Stimulated activated CD8-positive, alpha-beta memory T cell treated with anti-CD3 and anti-CD28 coated beads, Interleukin-2, amount 100 ng/mL, for 48 hours (primary cell): ENCODE measurements around the gene ZNF670.
"Not testable (repeated sequence)": the region's sequence is repeated elsewhere in the genome, so short reads cannot be mapped to it uniquely, and the experiment has no call there.

Source experiments
- DNase-seq, 2 donors: peaks; one replicate each; pipeline ENCODE4 v3.0.0-alpha.2; 2020; ENCODE audit warnings: low read depth in 2 of 2

Gene ZNF670

DNA sequence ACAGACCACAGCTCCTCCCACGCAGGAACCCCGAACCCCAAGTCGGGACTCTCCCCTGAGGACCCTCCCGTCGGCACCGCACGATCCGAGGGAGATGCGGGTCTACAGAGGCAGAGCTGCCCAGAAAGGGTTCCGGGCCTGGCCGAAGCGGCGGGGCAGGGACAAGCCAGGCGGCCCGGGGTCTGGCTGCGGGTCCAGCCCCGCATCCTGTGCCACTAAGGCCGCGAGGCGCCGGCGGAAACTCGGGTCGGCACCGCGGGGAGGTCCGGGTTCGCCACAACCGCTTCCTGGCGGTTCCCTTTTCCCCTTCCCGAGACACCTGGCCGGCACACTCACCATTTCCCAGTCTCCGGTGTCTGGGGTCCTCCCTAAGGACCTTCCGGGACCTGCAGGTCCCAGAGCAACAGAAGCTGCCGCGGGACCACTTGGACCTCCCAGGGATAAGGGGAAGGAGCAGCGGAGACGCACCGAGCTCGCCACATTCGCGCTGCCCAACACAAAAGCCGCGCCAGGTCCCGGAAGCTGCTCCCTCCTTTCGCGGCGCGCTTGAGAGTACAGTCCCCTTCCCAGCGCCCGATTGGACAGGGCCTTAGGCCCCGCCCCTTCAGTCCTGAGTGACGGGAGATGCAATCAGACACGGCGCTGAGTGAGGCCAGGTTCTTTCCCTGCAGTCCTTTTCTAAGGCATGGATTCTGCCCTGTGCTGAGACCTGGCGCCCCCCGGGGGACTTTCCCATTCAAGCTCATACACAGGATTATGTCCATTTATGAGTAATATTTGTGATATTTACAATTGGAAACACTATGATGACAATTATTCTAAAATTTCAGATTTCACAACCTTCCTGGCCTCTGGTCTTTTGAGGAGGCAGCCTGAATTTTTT, at the start of gene ZNF670:
Gene ZNF670, minus strand, starts transcription at position 554 of the 883 bp plus-strand sequence. Its CDS starts 215 bp downstream, at position 339.
- peak; percentile 89 to 90 for DNase-seq

GRCh38 chr1:247127519-247128282, 49.1 kb upstream of the ZNF670 start:
- not testable (repeated sequence) for DNase-seq

GRCh38 chr1:247126601-247127000, 48.0 kb upstream of the ZNF670 start:
- not testable (repeated sequence) for DNase-seq

GRCh38 chr1:247126166-247126565, 47.6 kb upstream of the ZNF670 start:
- DNase-seq: not testable (repeated sequence)

DNA sequence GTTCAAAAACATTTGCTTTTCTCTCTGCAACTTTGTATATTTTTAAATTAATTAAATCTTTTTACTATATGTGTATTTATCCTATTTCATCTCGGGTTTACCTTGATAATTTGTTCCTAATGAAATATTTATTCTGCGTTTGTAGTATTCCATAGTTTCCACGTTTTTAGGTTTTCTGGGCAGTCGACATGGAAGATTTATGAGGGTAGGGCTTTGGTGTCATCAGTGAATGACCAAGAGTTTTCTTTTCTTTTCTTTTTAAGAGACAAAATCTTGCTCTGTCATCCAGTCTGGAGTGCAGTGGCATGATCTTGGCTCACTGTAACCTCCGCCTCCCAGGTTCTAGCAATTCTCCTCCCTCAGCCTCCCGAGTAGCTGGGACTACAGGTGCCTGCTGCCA, 42.8 kb upstream of the ZNF670 start:
- DNase-seq: no peak

DNA sequence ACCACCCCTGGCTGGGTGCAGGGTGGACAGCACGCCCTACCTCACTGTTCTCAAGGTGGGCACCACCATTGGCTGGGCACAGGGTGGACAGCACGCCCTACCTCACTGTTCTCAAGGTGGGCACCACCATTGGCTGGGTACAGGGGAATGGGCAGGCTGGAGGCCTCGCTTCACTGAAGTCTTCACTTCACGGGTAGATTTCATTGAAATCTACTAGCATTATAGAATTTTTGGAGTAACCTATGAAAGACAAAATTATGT, 41.7 kb upstream of the ZNF670 start:
- DNase-seq: not testable (repeated sequence)

DNA sequence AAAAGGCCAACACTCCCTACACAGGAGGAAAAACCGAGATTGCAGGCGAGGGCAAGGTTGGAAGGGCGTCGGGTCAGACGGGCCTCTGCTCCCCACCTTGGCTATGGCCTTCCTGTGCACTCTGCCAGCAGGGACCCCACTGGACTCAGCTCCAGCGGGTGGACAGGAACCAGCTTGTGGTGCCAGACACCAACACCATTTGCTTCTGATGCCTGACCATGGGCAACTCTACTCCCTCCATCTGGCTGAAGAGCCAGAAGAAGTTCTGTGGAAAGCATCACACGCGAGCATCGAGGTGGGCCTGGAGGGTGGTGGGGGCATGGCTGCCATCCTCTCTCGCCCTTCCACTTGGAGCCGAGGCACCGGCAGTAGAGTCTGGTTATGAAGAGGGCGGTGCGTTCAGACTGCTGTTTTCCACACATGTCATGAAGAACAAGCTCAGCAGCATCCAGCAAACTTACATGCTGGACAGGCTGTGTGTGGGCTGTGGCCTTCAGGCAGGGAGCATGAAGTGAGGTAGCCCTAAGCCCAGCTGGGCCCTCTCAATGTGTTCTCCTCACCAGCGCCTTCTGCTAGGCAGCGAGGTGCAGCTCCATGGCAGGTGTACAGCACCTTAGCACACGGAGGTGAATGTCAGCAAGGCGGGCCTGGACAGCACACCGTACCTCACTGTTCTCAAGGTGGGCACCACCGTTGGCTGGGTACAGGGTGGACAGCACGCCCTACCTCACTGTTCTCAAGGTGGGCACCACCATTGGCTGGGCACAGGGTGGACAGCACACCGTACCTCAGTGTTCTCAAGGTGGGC, 41.2 kb upstream of the ZNF670 start:
- DNase-seq: no peak

DNA sequence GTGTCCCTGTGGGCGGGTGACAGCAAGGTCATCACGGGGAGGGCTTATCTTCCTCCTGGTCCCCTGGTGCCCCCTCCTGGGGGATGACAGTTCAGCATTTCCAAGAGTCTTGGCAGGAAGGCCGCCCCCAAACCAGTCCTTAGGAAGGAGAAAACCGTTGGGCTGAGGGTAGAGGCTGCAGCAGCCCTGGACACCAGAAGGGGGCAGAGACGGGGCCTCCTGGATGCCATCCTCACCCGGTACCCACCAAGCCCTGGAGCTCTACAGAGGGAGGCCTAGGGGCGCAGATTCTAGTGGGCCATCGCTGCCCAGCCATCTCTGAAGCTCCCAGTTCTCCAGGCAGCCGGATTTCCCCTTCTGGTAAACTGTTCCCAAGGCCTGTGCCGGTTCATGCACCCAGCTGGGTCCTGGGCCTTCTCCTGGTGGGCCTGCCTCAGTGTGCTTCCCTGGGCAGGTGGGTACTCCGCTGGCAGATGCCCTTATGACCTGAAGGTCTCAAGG, 40.4 kb upstream of the ZNF670 start:
- peak in 1 of 2 donors; percentile 44 for DNase-seq

DNA sequence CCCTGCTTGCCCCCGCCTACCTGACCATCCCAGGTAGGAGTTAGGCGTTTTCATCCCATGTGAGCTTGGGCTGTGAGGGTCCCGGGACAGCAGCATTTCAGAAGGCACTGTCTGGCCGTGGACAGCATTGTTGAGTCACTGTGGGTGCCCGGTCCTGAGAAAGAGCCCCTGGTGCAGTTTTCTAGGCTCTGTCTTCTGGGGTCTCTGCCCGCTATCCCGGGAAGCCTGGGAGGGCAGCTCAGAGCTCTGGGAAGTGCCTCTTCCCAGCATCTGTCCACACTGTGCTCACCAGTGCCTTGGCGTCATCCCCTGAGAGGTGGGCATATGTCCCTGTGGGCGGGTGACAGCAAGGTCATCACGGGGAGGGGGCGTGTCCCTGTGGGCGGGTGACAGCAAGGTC, 36.9 kb upstream of the ZNF670 start:
- no peak for DNase-seq

DNA sequence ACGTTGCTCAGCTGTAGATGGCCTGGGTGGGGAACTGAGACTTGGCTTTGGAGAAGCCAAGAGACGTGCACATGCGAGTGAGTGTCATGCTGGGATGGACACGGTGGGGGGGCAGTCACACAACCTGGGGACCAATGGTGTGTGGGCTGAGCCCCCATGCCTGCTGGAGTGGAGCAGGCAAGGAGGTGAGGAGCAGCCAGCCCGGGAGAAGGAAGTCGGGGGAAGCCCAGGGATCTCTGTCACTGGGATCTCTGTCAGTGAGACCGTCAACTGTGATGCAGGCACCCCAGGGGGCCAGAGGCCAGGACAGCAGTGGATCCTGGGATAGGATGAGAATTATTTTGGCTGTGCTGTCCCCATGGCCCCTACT, 36.5 kb upstream of the ZNF670 start:
- DNase-seq: no peak

- no peak for DNase-seq
These were observed 35.9 kb upstream of the ZNF670 start for GRCh38 chr1:247114351-247115140.

DNA sequence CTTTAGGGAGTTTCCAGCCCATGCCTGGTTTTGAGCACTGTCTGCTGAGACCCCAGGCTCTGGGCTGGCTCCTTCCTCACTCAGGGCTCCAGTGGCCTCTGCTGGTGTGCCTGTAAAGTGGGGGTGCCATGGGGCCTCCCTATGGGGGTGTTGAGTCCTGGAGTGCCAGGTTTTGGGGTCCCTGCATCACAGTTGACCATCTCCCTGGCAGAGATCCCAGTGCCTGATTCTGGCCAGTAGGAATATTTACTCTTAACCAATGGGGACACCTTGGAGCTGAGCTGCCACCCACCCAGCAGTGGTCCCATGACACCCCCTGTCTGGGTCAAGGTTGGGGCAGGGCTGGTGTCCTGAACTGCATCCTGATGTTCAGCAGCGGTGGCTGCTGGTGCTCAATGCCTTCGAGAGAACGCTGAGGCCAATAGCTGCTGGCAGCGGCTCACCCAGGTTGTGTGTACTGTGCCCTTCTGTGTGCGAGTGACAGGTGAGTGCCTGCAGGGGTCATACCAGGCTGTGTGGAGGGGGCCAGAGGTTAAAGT, 35.2 kb upstream of the ZNF670 start:
- no peak for DNase-seq

- no peak for DNase-seq
These were observed 34.5 kb upstream of the ZNF670 start for GRCh38 chr1:247113094-247113497.

DNA sequence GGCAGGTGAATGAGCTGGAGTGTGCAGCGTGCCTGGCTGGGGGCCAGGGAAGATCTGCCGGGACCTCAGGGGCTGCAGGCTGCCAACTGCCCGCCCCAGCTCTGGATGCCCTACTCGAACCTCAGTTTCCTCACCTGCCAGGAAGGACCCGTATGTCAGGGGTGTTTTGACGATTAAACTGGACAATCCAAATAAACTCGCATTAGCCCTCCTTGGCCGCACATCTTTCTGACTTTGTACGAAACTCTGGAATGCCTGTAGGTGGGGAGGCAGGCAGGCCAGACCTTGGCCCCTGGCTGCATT, 33.8 kb upstream of the ZNF670 start:
- no peak for DNase-seq

DNA sequence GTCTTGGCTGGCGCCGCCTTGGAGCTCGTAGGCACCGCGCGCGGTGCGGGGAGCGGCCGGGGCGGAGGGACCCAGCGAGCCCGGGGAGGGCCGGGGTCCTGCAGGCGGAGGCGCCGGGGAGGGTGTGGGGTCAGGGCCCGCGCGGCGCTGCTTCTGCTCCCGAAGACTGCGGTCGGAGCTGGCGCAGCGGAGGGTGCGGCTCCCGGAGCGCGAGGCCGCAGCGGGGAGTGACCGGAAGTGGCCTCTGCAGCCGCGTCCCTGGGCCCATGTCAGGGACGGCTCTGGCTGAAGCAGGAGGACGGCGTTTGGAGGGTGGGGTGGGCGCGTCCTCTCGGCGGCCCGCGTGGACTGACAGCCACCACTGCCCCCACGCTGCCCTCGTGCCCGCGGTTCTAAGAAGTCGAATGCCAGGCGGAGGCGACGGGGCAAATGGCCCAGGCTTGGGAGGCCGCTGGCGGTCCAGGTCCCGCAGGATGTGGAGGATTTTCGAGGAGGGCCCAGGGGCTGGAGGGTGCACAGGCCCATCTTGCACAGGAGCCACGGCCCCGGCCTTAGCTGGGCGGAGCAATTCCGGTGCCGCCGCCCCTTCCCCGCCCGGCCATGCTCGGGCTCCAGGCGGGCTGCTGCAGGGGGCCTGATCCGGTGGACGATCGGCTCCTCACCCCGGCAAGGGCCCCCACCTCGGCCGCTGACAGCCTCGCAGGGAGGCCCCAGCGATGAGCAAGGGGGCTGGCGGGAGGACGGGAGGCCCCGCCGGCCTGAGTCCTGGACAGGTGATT, 33.3 kb upstream of the ZNF670 start:
- no peak for DNase-seq

DNA sequence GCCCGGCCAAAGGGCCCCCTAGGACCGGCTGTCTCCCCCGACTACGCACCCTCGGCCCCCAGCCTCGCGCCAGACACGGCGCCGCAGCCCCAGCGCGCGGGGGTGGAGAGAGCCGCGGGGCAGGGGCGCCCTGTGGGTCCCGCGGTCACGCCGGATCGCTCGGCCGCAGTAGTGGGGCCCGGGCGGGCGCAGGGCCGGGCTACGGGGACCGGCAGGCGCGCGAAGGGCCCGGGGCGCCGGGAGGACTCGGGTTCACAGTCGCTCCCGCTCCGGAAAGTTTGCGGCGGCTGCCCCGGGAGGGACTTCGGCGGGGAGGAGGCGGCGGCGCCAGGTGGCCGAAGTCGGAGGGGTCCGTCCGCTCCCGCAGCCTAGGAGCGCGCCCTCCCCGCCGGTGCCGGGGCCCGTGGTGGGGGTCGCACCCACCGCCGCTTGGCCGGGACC, 32.7 kb upstream of the ZNF670 start:
- DNase-seq: no peak

GRCh38 chr1:247110627-247111258, 32.1 kb upstream of the ZNF670 start:
- DNase-seq: no peak

DNA sequence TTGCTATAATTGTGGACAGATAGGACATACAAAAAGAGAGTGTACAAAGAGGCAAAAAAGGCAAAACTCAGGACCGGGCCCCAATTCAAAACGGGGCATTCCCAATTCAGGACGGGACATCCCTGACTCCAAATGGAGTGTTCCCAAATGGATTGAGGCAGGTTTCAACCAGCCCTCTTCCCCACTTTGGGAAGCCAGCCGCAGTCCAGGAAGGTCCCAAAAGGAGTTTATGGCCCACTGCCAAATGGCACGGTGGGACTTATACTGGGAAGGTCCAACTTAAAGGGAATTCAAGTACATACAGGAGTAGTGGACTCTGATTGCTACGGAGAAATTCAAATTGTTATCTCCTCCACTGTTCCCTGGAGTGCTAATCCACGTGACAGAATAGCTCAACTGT, 29.1 kb upstream of the ZNF670 start:
- no peak for DNase-seq

GRCh38 chr1:247105966-247106365, 27.4 kb upstream of the ZNF670 start:
- no peak for DNase-seq

DNA sequence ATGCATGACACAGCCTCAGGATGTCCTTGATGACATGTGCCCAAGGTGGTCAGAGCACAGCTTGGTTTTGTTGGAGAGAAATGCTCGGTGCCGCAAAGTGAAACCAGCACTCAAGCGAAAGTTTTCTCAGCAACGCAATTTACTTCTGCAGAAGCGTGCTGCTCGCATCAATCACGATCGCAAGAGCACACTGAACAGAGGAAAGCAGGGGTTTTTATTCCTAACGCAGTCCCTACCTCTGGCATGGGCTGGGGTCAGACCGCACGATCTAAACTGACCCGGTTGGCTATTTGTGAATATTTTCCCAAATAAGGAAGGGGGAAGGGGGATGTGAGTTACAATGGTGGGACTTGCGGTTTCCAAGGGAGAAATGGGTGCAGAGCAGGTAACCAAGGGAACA, 26.4 kb upstream of the ZNF670 start:
- DNase-seq: no peak
